HUDEP-2 (cell line): ENCODE data around the gene FRMD4A.
"Not testable (repeated sequence)": the region's sequence is repeated elsewhere in the genome, so short reads cannot be mapped to it uniquely, and the experiment has no call there.

Experiments
- DNase-seq, 76 experiments: peaks; one replicate each; lab custom pipeline; 2025; ENCODE audit not compliant: unreplicated experiment in 76 of 76; lab: John Stamatoyannopoulos, UW

Gene FRMD4A

DNA sequence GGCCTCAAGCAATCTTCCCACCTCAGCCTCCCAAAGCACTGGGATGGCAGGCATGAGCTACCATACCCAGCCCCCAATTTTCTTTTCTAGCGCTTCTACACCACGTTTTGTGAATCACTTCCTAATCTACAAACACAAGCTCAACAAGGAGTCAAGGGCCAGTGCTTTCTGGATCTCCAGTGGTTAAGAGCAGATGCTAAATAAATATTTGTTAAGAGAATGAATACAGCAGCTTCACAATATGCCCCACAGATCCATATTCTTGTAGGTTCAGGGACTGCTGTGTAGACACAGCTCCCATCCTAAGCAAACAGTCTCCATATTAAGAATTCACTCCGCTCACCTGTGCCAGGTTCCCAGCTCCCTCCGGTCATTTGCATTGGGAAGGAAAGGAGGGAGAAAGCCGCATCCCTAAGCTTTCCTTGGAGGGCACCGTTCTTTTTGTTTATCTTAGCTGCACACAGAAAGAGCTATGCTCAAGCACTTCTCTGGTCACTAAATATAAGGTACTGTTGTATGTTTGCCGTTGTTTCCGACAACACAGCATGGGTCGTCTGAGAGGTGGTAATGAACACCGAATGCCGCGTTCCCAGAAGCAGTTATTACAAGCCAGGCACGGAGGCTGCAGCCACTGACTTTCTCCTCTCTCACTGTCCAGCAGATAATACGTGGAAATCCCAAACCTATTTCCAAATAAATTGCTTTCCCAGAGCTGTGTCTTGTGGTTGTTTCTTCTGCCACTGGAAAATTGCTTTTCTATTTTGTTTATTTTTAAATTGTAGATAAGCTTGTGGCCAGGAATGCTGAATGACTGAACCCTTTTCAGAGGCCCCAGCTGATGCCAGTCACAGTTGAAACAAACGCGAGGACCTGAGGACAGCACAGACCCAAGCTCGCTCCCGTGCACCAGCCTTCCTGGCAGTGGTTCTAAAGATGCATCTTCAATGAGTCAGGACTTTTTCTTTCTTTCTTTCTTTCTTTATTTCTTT lies 526.9 kb downstream of the FRMD4A start:
- DNase-seq: no peak

DNA sequence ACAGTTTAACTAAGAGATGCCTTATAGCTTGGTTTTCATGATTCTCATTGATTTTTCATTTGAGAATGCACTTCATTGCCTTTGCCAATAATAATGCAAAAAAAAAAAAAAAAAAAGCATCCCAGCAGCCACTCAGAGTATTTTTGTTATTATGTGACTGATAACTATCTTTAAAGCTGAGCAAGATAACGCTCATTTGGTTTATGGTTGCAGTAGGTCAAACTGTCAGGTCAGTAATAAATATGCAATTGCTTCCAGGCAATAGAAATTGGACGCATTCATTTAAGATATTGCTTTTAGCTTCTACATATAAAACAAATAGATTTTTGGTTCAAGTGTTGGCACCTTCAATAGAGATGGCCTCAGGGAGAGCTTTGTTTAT lies 528.8 kb downstream of the FRMD4A start:
- DNase-seq: no peak

DNA sequence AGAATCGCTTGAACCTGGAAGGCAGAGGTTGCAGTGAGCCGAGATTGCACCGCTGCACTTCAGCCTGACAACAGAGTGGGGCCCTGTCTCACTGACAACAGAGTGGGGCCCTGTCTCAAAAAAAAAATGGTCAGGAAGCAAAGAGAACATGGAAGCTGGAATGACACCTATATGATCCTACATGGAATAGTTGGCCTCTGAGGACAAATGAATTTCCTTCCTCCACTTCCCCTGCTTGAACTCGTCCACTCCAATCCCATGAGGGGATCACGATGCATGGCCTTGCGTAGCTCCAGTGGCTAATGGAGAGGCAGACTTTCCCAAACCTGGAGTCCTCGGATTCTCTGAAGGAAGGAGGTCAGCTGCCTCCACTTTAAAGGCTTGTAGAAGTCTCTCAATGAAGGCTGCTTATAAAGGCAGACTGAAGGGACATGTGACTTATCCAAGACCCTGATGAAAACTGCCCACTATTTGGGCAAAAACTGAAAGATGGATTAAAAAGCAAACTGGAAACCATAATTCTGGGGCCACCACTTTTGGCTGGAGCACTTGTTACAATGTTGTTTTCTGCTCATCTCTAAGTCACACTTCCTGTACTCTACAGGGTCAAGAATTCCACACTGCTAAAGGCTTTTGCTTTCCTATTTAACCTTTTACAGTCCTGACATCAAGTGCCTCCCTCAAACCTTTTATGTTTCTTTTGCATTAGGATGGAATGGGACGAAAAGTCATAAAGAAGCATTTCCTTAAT lies 529.4 kb downstream of the FRMD4A start:
- no peak for DNase-seq

DNA sequence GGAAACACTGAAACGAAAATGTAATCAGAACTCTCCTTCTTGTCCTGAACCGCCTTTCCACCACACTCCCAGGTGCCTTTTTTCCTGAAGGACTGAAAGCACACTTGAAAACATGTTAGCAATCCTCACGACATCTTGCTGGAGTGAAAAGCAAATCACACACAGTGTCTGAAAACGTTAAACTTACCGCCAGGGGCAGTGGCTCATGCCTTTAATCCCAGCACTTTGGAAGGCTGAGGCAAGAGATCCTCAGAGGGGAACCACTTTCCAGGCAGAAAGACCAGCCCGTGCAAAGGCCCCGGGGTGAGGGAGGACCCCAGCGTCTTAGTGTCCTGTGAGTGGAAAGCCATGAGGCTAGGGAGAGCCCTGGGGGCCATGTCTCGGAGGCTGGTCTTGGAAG lies 533.6 kb downstream of the FRMD4A start:
- peak in 1 of 76 experiments; percentile 1 for DNase-seq

DNA sequence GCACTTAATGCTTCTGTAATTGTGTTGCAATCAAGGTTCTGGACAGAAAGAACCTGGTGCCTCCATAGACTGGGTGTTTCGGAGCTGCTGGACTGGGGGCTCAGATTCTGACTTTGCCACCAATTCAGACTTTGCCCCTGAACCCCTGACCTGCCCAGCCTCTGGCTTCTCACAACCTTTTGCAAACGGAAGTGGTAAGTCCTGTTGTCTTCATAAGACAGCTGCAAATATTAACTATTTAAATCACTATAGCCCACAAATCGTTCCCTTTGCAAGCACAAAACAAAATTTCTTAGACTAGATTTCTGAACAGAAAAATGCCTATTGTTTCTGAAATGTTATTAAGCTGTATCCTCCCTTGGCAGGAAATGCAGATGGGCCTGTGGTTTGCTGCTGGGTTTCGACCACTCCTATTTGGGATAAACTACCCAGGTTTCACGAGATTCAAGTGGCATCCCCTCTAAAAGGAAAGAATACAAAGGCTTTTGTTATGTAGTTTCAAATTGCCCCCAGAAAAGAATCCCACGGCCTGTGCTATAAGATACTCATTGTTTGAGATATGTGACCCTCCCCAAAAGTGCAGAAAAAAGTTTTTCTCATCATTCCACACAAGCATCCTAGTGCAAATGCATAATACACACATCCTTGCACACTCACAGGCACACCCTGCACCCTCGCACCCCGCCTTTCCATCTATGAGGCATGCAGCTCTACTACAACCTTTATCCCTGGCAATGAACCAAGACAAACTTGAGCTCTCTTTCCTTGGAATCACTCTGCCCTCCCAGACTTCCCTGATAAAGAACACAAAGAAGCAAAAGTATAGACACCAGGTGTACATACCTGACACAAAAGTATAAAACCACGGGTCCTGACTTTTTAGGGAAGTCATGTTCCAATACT lies 534.8 kb downstream of the FRMD4A start:
- DNase-seq: no peak

DNA sequence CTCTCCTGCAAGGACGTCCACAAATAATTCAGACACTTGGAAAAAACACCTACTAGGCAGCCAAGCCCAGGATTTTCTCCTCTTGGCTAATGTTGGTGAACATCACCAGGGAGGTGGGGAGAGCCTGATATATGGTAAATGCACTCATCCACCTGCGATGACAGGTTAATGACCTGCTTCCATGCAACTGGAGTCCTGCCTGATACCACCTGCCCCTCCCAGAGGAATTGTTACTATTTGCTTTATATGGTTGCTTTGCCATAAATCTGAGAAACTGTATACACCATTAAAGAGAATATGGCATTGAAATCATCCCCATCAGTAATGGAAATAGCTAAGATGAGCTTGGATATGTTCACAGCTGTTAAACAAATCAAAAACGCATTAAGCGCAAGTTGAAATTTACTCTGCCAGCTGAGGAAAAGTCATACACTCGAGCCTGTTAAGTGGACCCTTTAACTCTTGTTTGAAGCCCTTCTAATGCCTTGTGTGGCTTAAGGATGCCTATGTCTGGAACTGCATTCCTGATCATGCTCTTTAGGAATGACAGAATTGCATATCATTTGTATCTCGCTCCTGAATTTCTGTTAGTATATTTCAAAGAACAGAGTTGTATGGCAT lies 535.6 kb downstream of the FRMD4A start:
- DNase-seq: no peak

DNA sequence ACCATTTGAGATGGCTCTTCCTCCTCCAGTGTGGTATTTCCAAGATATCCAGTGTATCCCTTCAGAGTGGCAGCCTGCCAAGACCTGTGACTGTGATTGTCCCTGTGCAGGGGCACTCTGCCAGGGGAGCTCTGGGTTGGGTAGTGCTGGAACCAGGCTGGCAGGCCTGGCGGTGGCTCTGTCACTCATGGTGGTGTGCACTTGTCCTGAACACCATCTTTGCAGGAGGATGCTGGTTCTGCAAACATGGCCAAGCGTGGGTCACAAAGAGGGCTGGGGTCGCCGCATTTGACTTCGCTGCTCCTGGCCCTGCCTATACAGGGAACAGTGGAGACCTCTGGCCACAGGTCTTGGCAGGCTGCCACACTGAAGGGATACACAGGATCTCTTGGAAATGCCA lies 538.7 kb downstream of the FRMD4A start:
- no peak for DNase-seq

DNA sequence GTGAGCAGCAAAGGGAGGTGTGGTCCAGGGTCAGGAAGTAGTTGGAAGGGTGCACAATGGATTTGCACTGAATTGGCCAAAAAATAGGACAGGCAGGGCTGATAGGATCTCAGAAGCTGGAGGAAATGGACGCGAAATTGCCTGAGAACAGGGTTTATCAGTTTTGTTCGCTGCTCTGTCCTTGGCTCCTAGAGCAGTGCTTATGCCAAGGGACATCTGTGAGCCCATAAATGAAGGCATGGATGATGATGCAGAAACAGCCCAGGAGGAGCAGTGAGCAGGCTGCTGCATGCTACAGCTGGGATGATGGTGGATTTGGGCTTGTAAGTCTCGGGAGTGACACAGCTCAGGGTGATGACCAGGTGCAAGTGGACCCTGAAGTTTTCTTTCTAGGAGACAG lies 539.2 kb downstream of the FRMD4A start:
- no peak for DNase-seq

DNA sequence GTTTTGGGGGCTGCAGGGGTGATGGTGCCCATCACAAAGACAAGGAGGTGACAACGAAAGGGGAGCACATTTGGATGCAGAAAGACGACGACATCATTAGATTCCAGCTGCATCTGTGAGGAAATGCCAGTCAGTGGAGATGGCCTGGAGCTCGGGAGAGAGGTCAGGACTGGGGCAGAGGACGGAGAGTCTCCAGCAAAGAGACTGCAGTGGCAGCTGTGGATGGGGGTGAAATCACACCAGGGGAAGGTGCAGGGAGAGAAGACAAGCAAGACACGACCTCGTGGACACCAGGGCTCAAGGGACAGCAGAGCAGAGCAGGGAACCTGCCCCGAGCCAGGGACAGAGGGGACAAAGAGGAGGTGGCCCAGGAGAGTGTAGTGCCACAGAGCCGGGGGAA lies 540.5 kb downstream of the FRMD4A start:
- no peak for DNase-seq

DNA sequence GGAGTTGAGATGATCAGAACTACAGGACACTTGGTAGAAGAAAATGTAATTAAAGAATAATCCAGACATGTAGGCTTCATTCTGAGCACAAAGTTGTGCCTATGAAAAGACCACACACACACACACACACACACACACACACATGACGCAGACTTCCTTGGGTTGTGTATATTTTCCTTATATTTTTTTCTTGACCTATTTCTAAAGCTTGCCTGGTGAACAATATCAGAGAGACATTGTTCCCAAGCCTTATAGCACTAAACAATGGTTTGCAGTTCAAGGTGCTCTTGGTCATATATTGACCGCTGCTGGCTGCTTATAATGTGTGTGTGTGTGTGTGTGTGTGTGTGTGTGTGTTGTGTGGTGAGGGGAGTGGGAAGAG lies 541.3 kb downstream of the FRMD4A start:
- DNase-seq: no peak

DNA sequence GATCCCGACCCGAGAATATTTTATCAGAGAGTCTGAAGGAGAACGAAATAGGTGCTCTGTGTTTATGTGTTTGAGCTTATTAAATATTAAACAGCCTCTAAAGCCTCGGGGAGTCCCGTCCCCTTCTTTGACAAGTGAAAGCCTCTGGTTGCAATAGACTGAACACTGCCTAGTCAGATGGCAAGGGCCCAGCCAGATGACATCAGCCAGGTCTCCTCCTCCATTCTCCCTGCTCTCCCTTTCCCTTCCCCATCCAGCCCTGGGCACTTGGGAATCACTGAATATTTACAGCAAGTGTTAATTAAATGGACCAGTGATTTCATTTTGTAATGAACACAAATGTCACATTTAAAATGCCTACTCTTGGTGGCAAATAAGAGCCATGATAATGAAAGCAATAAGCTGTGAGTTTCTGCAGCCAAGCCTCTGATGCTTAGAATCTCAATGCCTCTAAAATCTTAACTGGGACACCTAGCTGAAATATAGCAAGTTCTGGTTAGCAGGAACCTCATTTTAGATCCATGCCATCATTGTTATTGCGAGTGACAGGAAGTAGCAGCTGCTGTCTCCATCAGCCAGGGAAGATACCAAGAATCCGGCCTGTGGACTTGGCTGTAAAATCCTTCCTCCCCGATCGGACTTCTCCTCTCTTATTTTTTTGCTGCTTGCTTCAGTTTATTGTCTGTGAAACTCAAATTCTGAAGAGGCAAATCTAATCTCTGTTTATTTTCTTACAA lies 541.8 kb downstream of the FRMD4A start:
- DNase-seq: no peak

DNA sequence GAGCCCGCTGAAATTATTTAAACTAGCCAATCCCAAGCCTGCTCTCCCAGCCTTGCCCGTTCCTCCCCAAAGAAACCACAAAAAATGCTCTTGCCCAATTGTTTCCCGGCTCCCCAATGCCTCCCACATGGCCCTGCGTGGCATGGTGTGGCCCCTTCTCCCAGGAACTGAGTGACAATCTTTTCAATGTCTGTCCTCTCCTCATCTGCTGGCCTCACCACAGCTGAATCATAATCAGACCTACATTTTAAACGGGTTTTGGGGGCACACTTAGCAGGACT lies 542.5 kb downstream of the FRMD4A start:
- no peak for DNase-seq

DNA sequence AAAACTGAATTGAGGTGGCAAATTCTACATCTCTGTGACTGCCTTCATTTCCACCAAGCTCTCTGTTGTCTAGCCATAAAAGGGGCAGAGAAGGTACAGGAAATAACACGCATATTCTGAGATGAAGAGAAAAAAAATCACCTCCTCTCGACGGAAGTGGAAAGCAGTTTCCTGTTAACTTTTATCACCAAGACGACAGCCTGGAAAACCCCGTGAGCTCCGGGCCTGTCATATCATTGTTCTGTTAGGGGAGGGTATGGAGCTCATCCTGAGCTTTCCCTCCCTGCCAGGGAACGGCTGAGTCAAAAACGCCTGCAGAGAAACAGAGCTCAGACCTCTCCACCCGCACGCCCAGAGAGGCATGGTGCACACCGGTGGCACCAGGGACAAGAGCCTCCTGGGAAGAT lies 543.7 kb downstream of the FRMD4A start:
- DNase-seq: peak in 1 of 76 experiments; percentile 4

DNA sequence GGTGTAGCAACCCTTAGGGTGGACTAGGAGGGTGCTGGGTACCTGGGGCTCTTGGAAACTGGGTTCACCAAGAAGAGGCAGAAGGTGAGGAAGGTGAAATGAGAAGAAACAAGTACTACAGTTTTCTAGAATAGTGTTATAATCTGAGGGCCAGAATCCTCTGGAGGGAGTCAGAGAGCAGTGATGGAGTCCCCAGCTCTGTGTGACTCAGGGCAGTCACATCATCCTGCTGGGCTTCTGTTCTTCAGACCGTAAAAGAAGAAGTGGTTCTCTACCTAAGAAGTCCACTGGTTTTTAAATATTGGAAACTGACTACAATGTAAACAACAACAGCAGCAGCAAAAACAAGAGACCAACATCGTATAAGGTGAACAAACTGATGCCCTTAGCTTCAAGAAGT lies 546.7 kb downstream of the FRMD4A start:
- peak in 2 of 76 experiments; percentile 1 to 5 for DNase-seq

DNA sequence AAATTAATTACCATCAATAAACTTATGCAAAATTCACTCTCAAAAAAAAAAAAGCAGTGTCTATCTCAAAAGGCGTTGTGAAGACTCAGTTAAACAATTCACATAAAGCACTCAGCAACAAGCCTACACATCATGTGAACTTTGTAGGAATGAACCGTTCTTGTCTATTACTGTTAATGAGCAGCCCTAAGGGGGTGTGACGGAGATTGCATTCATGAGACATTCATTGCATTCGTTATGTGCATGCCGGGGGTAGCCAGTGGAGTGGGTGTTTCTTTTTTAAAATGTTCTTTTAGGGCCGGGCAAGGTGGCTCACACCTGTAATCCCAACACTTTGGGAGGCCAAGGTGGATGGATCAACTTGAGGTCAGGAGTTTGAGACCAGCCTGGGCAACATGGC lies 551.0 kb downstream of the FRMD4A start:
- no peak for DNase-seq

DNA sequence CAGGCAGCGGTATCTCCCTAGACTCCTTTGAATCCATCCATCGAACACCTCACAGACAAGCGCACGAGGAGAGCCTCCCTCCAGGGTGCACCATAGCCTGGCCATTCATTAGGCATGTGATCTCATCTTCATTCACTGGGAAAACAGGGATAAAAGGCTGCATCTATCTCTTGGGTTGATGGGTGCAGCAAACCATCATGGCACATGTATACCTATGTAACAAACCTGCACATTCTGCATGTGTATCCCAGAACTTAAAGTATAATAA lies 552.1 kb downstream of the FRMD4A start:
- not testable (repeated sequence) for DNase-seq

DNA sequence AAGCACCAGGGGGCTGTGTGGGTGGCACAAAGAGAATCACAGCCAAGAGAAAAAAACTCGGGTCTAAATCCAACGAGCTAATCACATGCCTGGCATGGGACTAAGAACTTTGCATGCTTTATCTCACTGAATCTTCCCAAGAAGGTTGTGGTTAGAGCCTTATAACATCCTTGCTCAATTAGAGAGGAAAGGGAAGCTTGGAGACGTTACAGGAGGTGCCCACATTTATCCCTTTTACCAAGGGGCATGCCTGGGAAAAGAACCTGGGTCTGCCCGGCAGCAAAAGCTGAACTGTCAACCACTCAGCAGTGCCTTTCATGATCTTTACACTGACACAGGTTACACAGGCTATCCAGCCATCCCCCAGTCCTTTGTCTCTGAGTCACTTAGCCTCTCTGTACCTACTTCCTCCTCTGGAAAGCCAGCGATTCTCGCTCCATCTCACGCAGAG lies 553.8 kb downstream of the FRMD4A start:
- DNase-seq: no peak

DNA sequence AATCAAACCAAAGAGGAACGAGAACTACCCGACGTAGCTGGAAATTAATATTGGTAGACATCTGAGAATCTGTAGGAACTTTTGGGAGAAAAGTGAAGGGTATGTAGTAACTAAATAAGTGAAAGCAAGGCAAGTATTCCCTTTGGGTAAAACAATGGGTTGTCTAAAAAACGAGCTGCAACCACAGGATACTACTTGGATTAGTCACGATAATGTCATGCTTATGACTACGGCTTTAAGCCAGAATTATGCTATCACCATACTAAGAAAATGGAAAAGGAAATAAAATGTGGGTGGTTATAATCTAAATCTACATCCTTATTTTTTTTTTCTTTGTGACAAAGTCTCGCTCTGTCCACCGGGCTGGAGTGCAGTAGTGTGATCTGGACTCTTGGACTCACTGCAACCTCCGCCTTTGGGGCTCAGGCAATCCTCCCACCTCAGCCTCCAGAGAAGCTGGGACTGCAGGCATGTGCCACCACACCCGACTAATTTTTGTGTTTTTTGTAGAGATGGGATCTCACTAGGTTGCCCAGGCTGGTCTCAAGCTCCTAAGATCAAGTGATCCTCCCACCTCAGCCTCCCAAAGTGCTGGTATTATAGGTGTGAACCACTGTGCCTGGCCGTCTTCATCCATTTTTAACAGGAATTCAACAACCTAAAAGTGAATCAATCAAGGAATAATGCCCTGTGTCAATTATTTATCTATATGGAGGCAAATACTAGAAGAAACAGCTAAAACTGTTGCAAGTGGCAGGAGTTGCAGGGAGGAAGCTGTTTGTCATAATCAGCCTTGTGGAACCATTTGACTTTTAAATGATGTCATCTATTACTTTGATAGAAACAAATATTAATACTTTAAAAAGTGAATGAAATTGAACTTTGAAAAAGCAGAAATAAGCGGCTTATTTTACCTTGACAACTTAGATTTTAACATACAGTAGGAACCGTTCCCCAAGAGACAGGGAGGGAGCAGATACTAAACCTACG lies 554.6 kb downstream of the FRMD4A start:
- no peak for DNase-seq

DNA sequence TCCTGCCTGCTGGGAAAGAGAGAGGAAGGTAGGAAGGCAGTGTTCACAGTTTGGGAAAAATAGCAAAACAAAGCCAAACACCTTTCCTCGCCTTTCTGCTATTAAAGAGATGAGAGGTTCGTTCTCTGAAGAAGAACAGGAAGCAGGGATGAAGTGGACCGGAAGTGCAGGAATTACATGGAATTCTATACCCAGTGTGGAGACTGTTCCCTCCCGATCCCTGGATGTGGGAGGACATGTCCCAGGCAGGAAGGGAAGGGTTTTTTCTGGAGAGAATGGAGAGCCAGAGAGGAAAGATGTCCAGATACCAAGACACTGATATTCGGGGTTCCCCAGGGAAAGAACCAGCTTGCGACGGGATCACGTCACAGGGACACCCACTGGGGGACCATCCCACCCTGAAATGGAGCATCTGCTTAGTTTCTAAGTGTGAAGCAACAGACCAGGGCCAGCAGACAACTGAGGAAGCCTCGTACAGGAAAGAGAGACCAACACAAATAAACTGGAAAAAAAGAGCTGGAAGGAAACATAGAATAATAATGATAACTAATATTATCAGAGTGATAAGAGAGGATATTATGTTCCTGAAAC lies 556.3 kb downstream of the FRMD4A start:
- DNase-seq: no peak
